H1 (cell line): ENCODE data around the gene ATP2B3.

Experiments
- ATF2 ChIP-seq: IDR thresholded peaks from 2 replicates; pipeline ENCODE4 v1.6.1; 2012; ENCODE audit warnings: low read length, inconsistent platforms
- CTCF ChIP-seq, 3 experiments: IDR thresholded peaks; 1 replicate in 2 of 3; 2 replicates in 1 of 3; pipeline versions ENCODE4 v1.5.1 to v1.6.1; 2011; ENCODE audit warnings: low read length in 3 of 3, mild to moderate bottlenecking in 3 of 3, inconsistent platforms in 2 of 3, low read depth in 1 of 3, moderate library complexity in 1 of 3; ENCODE audit not compliant: insufficient read depth in 1 of 3; ENCODE audit errors: control extremely low read depth in 1 of 3
- EZH2 ChIP-seq: fragments of 200-600 bp; sonication (generic); IDR thresholded peaks from 2 replicates; pipeline ENCODE4 v1.7.1; 2012; ENCODE audit warnings: low read depth, mild to moderate bottlenecking, moderate library complexity, low read length, inconsistent platforms; ENCODE audit not compliant: severe bottlenecking
- GABPA ChIP-seq: IDR thresholded peaks from 2 replicates; pipeline ENCODE4 v1.6.1; 2011; ENCODE audit warnings: mild to moderate bottlenecking, low read length, moderate library complexity, borderline replicate concordance; ENCODE audit not compliant: insufficient read depth
- POLR2A ChIP-seq, 2 experiments: IDR thresholded peaks; 1 replicate in 1 of 2; 2 replicates in 1 of 2; pipeline ENCODE4 v1.6.1; 2011; ENCODE audit warnings: low read depth in 2 of 2, low read length in 2 of 2, mild to moderate bottlenecking in 2 of 2; ENCODE audit errors: control extremely low read depth in 1 of 2
- POLR2AphosphoS5 ChIP-seq: IDR thresholded peaks from 2 replicates; pipeline ENCODE4 v1.6.1; 2011; ENCODE audit warnings: low read depth, low read length
- SAP30 ChIP-seq: fragments of 300-600 bp; sonication (generic); IDR thresholded peaks from 2 replicates; pipeline ENCODE4 v1.7.1; 2012; ENCODE audit warnings: low read length, moderate library complexity, mild to moderate bottlenecking, inconsistent platforms; ENCODE audit not compliant: insufficient read depth, insufficient replicate concordance
- SIN3A ChIP-seq, 2 experiments: IDR thresholded peaks in 1 of 2; conservative IDR thresholded peaks in 1 of 2; 2 replicates each; pipeline ENCODE4 v1.6.1; 2011 to 2012; ENCODE audit warnings: low read length in 2 of 2, improper control_type of control experiment in 1 of 2, low read depth in 1 of 2, mild to moderate bottlenecking in 1 of 2
- TAF1 ChIP-seq: IDR thresholded peaks from 2 replicates; pipeline ENCODE4 v1.6.1; 2011; ENCODE audit warnings: mild to moderate bottlenecking, low read depth, low read length
- TEAD4 ChIP-seq: IDR thresholded peaks from 2 replicates; pipeline ENCODE4 v1.6.1; 2012; ENCODE audit warnings: low read depth, low read length, inconsistent platforms, mixed read lengths
- TF ChIP-seq, protein P1 (sequence below): IDR thresholded peaks from 2 replicates; pipeline ENCODE4 v1.6.1; 2012; ENCODE audit warnings: inconsistent platforms

GRCh38 chrX:153621949-153622598 lies 104.6 kb downstream of the ATP2B3 start:
- TF ChIP-seq TEAD4 (no peak), SAP30 (no peak), POLR2AphosphoS5 (no peak), ATF2 (no peak), TAF1 (no peak), CTCF (IDR thresholded peaks at IDR 0.05; ENCODE audit: control extremely low read depth in 1 of 3, insufficient read depth in 1 of 3, low read depth in 1 of 3, low read length in 3 of 3) (no peak), POLR2A (IDR thresholded peaks at IDR 0.05; ENCODE audit: control extremely low read depth in 1 of 2, low read depth in 2 of 2, low read length in 2 of 2) (no peak), EZH2 (no peak), SIN3A (conservative IDR thresholded peaks at IDR 0.05 in 1 of 2, IDR thresholded peaks at IDR 0.05 in 1 of 2; ENCODE audit: low read depth in 1 of 2, low read length in 2 of 2) (no peak), GABPA (no peak)
- TF ChIP-seq, protein P1, sequence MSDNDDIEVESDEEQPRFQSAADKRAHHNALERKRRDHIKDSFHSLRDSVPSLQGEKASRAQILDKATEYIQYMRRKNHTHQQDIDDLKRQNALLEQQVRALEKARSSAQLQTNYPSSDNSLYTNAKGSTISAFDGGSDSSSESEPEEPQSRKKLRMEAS, result no peak
